Head of caudate nucleus (tissue), 42 donors: ENCODE results near the gene CREB1.
A peak's percentile ranks its signal among the peaks of the same experiment; 100 is the strongest.

ENCODE experiments used
- DNase-seq, 42 donors: peaks; one replicate each; pipeline versions ENCODE4 v3.0.0 to v3.0.0-alpha.2; 2020 to 2021; ENCODE audit warnings: mixed read lengths in 7 of 42
- intact Hi-C: fragments of 100-400 bp; cut with DNase I; formaldehyde crosslinking; loops from one replicate; pipeline ENCODE4 v1.15.0; 2022

The CREB1 gene

GRCh38 chr2:207600231-207600630 is 70.5 kb downstream of the CREB1 start:
- DNase-seq, result no peak
- intact Hi-C loops, result no loop called here

GRCh38 chr2:207601774-207602173 is 72.0 kb downstream of the CREB1 start:
- DNase-seq, result no peak
- intact Hi-C loops, result no loop called here

DNA sequence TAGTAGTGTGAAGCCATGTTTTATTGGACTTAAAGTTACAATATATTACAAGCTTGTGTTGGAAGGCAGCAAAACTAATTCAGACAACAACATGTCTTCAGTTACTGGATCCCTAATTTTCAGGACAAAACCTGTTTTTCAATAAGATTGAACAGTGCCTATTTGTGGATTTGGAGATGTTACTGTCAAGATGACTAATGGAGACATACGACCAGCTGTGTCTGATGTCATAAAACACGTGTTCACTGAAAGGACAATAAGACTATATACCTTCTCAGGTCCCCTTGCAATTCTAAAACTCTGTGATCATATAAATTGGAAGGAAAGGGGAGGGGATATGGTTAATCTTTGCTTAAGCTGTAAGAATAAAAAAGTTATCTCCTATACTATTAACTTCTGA is 73.7 kb downstream of the CREB1 start:
- no peak for DNase-seq

GRCh38 chr2:207606399-207606798 is 76.6 kb downstream of the CREB1 start:
- intact Hi-C loops, result no loop called here
- DNase-seq, result no peak

More for the DNA sequence above, 73.7 kb downstream of the CREB1 start:
- intact Hi-C loops, result no loop called here

GRCh38 chr2:207606829-207607228 is 77.1 kb downstream of the CREB1 start:
- DNase-seq, result no peak
- intact Hi-C loops, result no loop called here

DNA sequence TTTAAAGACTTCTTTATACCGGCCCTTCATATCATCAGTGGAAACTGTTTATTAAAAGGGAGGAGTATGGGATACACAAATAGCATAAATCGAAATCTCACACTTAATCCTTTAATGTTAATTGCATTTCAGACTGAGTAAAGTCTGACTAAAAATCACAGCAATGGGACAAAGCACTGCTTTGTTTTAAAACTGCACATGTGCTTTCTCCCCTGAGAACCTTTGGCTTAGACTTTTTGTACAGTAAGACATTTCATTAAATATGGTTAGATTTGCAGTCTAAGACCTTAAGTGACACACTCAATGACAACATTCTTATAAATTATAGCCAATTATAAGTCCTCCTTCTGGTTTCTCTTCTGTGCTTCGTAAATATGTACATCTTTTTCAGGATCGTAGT is 83.0 kb downstream of the CREB1 start:
- intact Hi-C loops, result no loop called here
- no peak for DNase-seq

- no peak for DNase-seq
- intact Hi-C loops, result no loop called here
Measured at GRCh38 chr2:207614824-207615223, 85.1 kb downstream of the CREB1 start.

- intact Hi-C loops, result no loop called here
- no peak for DNase-seq
Measured at GRCh38 chr2:207616185-207616584, 86.4 kb downstream of the CREB1 start.

GRCh38 chr2:207617011-207617671 is 87.4 kb downstream of the CREB1 start:
- DNase-seq, result no peak
- intact Hi-C loops, result no loop called here

- no peak for DNase-seq
- intact Hi-C loops, result loop anchor here (10.0 kb wide), 1 partner anchor 405 kb away; the partner anchor contains the start of gene PLEKHM3
Measured at GRCh38 chr2:207619764-207620203, 90.0 kb downstream of the CREB1 start.

- intact Hi-C loops, result loop anchor here (10.0 kb wide), 1 partner anchor 403 kb away; the partner anchor contains the start of gene PLEKHM3
- DNase-seq, result no peak
Measured at GRCh38 chr2:207621501-207622039, 91.8 kb downstream of the CREB1 start.

DNA sequence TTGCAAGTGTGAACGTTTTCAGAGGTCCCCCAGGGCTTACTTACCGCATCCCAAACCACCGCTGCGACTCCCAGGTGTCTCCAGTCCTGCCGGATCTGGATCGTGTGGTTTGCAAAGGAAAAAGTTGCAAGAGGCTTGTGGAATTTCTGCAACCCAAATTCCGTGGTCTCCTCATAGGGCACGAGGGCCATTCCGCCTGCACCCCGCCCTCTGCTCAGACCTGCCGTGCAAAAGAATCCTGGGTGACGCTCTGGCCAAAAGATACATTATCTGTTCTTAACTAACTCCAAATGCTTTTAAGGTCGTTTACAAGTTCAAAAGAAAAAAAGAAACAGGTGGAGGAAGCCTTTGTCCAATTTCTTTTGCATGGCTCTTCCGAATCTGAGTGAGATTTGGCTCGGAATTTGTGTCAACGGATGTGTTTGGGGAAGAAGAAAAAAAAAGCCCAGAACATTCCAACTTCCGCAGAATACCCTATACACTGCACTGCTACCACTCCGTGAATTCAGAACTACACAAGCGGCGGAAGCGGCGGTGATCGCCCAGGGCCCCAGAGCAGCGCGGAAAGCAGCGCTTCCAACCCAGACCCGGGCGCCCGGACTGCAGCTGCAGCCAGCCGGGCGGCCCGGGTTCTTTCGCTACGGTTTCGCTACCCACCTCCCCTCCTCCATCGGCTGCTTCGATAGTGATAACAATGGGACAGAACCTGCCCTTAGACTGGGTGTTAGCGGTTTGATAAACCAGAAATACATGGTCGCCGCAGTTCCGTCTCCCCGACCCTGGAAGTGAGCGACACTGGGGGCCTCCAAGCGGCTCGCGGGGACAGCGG is 94.6 kb downstream of the CREB1 start:
- intact Hi-C loops, result loop anchor here (2.0 to 10.0 kb wide), 5 partner anchors 86 to 643 kb away; partner anchors contain the start of genes CCNYL1, PIKFYVE and PLEKHM3
- DNase-seq, result peak; percentile 36 to 85 (median 66)

GRCh38 chr2:207625014-207625907 is 95.5 kb downstream of the CREB1 start, which contains the start of gene METTL21A:
TSS of gene METTL21A (minus strand) at chr2:207625394. CDS start at chr2:207624375, 1,019 bp downstream.
- intact Hi-C loops, result loop anchor here (2.0 to 10.0 kb wide), 5 partner anchors 86 to 642 kb away; partner anchors contain the start of genes CCNYL1, PIKFYVE and PLEKHM3

DNA sequence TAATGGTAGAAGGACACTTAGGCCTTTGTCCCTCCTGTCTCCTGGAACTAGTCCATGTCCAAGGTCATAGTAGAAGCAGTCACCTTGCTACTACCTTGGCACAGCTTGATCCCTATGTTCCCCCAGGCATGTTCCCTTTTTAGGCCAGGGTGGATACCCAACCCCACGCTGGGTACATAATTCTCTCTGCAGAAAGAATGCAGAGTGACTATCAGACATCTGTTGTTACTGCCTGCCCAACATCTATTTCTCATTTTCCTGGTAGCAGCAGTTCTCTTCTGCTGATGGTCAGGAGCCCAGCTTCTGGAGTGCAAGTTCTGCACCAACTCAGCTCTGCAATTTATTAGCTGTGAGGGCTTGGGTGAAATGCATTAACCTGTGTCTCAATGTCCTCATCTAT is 99.8 kb downstream of the CREB1 start:
- intact Hi-C loops, result loop anchor here (5.0 to 10.0 kb wide), 3 partner anchors 103 to 638 kb away; partner anchors contain the start of genes PIKFYVE and PLEKHM3
- no peak for DNase-seq

More at GRCh38 chr2:207625014-207625907, 95.5 kb downstream of the CREB1 start, which contains the start of gene METTL21A:
- DNase-seq, result peak; percentile 65 to 93 (median 87)

DNA sequence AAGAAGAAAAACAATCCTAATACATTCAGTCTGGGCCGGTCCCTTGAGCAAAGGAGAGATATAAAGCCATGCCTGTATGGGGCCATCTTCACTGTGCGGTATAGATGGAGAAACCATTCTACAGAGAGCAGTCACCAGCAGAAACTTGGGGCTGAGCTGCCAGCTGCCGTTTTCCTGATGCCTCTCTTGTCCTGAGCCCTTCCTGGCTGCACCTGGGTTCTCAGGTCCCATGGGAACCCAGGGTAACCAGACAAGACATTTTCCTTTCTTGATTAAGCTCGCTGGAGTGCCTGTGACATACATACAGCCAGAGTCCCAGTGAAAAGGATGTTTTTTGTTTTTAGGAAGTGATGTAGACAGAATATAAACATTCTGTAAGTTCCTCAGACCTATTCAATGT is 100.7 kb downstream of the CREB1 start:
- intact Hi-C loops, result no loop called here

DNA sequence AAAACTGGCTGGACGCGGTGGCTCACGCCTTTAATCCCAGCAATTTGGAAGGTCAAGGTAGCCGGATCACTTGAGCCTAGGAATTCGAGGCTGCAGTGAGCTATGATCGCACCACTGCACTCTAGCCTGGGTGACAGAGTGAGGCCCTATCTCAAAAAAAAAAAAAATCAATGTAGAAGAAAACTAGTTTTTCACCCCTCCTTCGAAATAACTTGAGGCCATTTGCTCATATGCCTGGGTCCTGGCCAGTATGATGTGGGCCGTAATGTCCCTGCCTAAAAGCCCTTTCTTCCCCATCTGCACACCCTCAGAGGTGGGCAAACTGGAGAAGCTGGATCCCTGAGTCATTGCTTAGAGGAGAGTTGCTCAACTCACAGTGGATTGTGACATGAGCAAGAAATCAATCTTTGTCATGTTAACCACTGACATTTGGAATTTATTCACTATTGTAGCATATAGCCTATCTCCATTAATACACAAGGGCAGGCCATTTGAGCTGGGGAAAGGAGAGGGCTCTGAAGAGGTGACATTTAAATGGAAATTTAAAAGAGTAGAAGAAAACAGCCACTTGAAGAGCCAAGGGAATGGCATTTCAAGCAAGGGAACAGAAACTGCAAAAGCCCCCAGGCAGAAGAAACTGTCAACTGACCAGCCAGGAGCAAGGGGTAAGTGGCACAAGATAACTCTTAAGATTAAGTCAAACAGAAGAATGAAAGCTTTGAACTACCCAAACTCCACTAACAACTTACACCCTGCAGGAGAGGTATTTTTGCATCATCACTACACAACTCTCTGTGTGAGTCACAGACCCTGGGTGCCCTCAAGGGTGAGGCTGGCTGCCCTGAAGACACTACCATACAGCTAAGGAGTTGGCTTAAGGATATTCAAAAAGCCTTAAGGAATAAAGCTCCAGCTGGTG is 103.1 kb downstream of the CREB1 start:
- intact Hi-C loops, result no loop called here
- DNase-seq, result peak in 1 of 42 donors; percentile 42

More for the DNA sequence above, 100.7 kb downstream of the CREB1 start:
- no peak for DNase-seq

DNA sequence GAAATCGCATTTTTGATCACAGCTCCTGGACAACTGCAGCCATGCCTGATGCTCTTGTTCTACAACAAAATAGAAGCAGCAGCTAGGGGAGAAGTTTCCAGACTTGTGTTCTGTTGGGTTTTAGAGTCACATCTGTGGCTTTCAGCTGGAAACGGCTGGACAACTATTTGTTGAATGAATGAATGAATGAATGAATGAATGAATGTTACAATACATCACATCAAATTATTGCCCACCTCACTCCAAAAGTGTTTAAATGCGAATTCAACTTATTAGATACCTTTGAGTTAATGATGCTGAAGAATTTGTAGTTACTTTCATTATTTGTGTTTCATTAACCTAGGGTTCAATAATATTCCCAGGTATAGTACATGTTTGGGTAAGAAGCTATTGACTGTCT is 103.9 kb downstream of the CREB1 start:
- intact Hi-C loops, result no loop called here

More for the DNA sequence above, 103.9 kb downstream of the CREB1 start:
- no peak for DNase-seq
